Endothelial cell of umbilical vein (primary cell): Measurements from ENCODE around the gene GALNT1. TPM values are rescaled to one million over a fixed set of nuclear protein-coding genes. Genes with fewer than 3 reads are reported as not detected.

Source experiments
- BruUV-seq: library from RNA; stranded (reverse); fragments of 400-500 nt; replicated peaks from 2 replicates; lab custom pipeline; 2021; lab: Mats Ljungman, UMichigan
- CTCF ChIA-PET: fragments of 300-600, 350-600 bp; sonication (Branson Sonifier 250); formaldehyde crosslinking; loops from one replicate; lab custom pipeline; 2021; ENCODE audit warnings: antibody characterized with exemption, inconsistent platforms; lab: Charles Lee
- POLR2A ChIA-PET: fragments of 300-600, 350-600 bp; sonication (Branson Sonifier 250); formaldehyde crosslinking; loops from one replicate; lab custom pipeline; 2021; ENCODE audit warnings: antibody characterized with exemption, inconsistent platforms; lab: Charles Lee
- DNase-seq: peaks from one replicate; pipeline ENCODE4 v3.0.0-alpha.2; 2011; ENCODE audit warnings: low read depth, low spot score
- FAIRE-seq: peaks from 2 replicates; lab custom pipeline; 2011; peaks lifted over from hg19 to GRCh38; lab: Jason Lieb, UNC
- H2AFZ ChIP-seq: 2 replicates; pipeline ENCODE4 v1.6.0; 2012; ENCODE audit warnings: low read depth, low read length, control low read depth, inconsistent platforms
- H3K27ac ChIP-seq: 2 replicates; pipeline ENCODE4 v1.5.1; 2011; ENCODE audit warnings: low read depth, mild to moderate bottlenecking, control low read depth, low read length, moderate library complexity; ENCODE audit not compliant: insufficient read depth
- H3K27me3 ChIP-seq, 2 experiments: 2 replicates each; pipeline versions ENCODE4 v1.6.0 to v1.6.1; 2011; ENCODE audit warnings: low read length in 2 of 2, mixed read lengths in 1 of 2; ENCODE audit not compliant: control insufficient read depth in 2 of 2, insufficient read depth in 2 of 2
- H3K36me3 ChIP-seq, 2 experiments: 2 replicates in 1 of 2; 3 replicates in 1 of 2; pipeline ENCODE4 v1.5.1; 2011; ENCODE audit warnings: low read length in 2 of 2, mild to moderate bottlenecking in 1 of 2, moderate library complexity in 1 of 2; ENCODE audit not compliant: control insufficient read depth in 2 of 2, insufficient read depth in 2 of 2; ENCODE audit errors: extremely low read depth in 1 of 2
- H3K4me1 ChIP-seq: 3 replicates; pipeline ENCODE4 v1.5.1; 2011; ENCODE audit warnings: mild to moderate bottlenecking, low read length; ENCODE audit not compliant: control insufficient read depth, insufficient read depth; ENCODE audit errors: extremely low read depth
- H3K4me2 ChIP-seq: 2 replicates; pipeline ENCODE4 v1.6.1; 2011; ENCODE audit warnings: low read length, control low read depth, mixed read lengths; ENCODE audit not compliant: insufficient read depth
- H3K4me3 ChIP-seq, 3 experiments: fragments of 200-600 bp in 1 of 3; sonication (generic), shearing (Covaris generic) in 1 of 3; replicated peaks in 1 of 3; 2 replicates each; pipeline ENCODE4 v1.5.1; 2011 to 2016; ENCODE audit warnings: control low read depth in 3 of 3, low read length in 3 of 3, mild to moderate bottlenecking in 2 of 3, inconsistent platforms in 1 of 3, low read depth in 1 of 3, moderate library complexity in 1 of 3; ENCODE audit not compliant: insufficient read depth in 1 of 3
- H3K79me2 ChIP-seq: 2 replicates; pipeline ENCODE4 v1.6.0; 2012; ENCODE audit warnings: low read length, inconsistent platforms; ENCODE audit not compliant: control insufficient read depth, insufficient read depth
- H3K9ac ChIP-seq: replicated peaks from 2 replicates; pipeline ENCODE3; 2011; ENCODE audit warnings: low read length, control low read depth; ENCODE audit not compliant: insufficient read depth; ENCODE audit errors: extremely low read depth
- H3K9me1 ChIP-seq: replicated peaks from 3 replicates; pipeline ENCODE4 v1.6.0; 2011; ENCODE audit warnings: mild to moderate bottlenecking, low read length; ENCODE audit not compliant: control insufficient read depth, insufficient read depth; ENCODE audit errors: extremely low read depth
- H3K9me3 ChIP-seq: replicated peaks from 2 replicates; pipeline ENCODE4 v1.5.1; 2012; ENCODE audit warnings: low read length, inconsistent platforms; ENCODE audit not compliant: control insufficient read depth, insufficient read depth
- H4K20me1 ChIP-seq: replicated peaks from 2 replicates; pipeline ENCODE3; 2011; ENCODE audit warnings: mild to moderate bottlenecking, low read length; ENCODE audit not compliant: control insufficient read depth, insufficient read depth; ENCODE audit errors: extremely low read depth
- EZH2 ChIP-seq: IDR thresholded peaks from 2 replicates; pipeline ENCODE4 v1.6.1; 2012; ENCODE audit warnings: borderline replicate concordance, low read depth, mild to moderate bottlenecking, moderate library complexity, low read length, inconsistent platforms; ENCODE audit not compliant: severe bottlenecking
- FOS ChIP-seq: IDR thresholded peaks from 2 replicates; pipeline ENCODE4 v1.6.1; 2011; ENCODE audit warnings: mild to moderate bottlenecking, low read length, moderate library complexity, borderline replicate concordance; ENCODE audit not compliant: insufficient read depth
- GATA2 ChIP-seq: IDR thresholded peaks from 2 replicates; pipeline ENCODE4 v1.7.0; 2011; ENCODE audit warnings: low read depth, mild to moderate bottlenecking, moderate library complexity, mixed read lengths, low read length; ENCODE audit not compliant: insufficient read length, insufficient read depth
- JUN ChIP-seq: IDR thresholded peaks from 2 replicates; pipeline ENCODE4 v1.6.1; 2011; ENCODE audit warnings: borderline replicate concordance, low read depth; ENCODE audit not compliant: insufficient read length, insufficient read depth
- MAX ChIP-seq: IDR thresholded peaks from 2 replicates; pipeline ENCODE4 v1.6.1; 2011; ENCODE audit not compliant: insufficient read depth, insufficient read length
- MYC ChIP-seq: IDR thresholded peaks from one replicate; pipeline ENCODE4 v1.6.1; 2011; ENCODE audit warnings: mild to moderate bottlenecking, low read depth, low read length
- POLR2A ChIP-seq: IDR thresholded peaks from 2 replicates; pipeline ENCODE4 v1.6.1; 2012; ENCODE audit warnings: low read depth, mild to moderate bottlenecking, control low read depth, low read length
- POLR2AphosphoS5 ChIP-seq: IDR thresholded peaks from 2 replicates; pipeline ENCODE4 v1.6.1; 2012; ENCODE audit warnings: low read depth, mild to moderate bottlenecking, control low read depth, low read length, moderate library complexity; ENCODE audit not compliant: insufficient read depth
- dilution Hi-C: fragments of 300-500 bp; cut with MboI; formaldehyde crosslinking; loops from one replicate; pipeline ENCODE4 v1.15.0; 2019; ENCODE audit warnings: low sequenced_read_pairs; ENCODE audit not compliant: extremely low pct_ligation_motif_present
- intact Hi-C: fragments of 100-400 bp; cut with micrococcal nuclease; formaldehyde crosslinking; loops from one replicate; pipeline ENCODE4 v1.10.0; 2022
- polyA plus RNA-seq, 4 experiments: library from polyadenylated mRNA; depleted of rRNA in 3 of 4; stranded (reverse) in 3 of 4; unstranded in 1 of 4; fragments of >200 nt; gene quantifications; 2 replicates each; pipeline versions ENCODE4 v1.2.1 to v1.2.3, GENCODE V29; 2011 to 2012; ENCODE audit warnings: missing spikeins in 1 of 4
- total RNA-seq: library from RNA; stranded (reverse); gene quantifications from 2 replicates; pipeline ENCODE4 v1.2.3, GENCODE V29; 2021
- TF ChIP-seq, protein P1 (sequence below), 2 donors: IDR thresholded peaks; 1 replicate in 1 of 2; 2 replicates in 1 of 2; pipeline ENCODE4 v1.5.1; 2011; ENCODE audit warnings: low read length in 2 of 2, mild to moderate bottlenecking in 2 of 2, moderate library complexity in 2 of 2, control low read depth in 1 of 2, inconsistent platforms in 1 of 2, low read depth in 1 of 2; ENCODE audit not compliant: insufficient read depth in 1 of 2; ENCODE audit errors: extremely low read depth in 1 of 2

The GALNT1 gene
- total and polyA plus RNA-seq, 2 donors (not counting 3 experiments of a cell fraction or from before 2014, with no cell fraction given): 89.9 to 360 TPM

GRCh38 chr18:35732636-35733035 is 151.1 kb downstream of the GALNT1 start:
- Histone ChIP-seq H4K20me1 (no peaks in the 10 kb centered on the region), H3K4me1 (no peaks in the 10 kb centered on the region), H3K9ac (no peak overlapping the region), H3K9me3 (no peaks in the 10 kb centered on the region), H3K4me2 (no peak overlapping the region), H3K4me3 (no peak overlapping the region), H3K27ac (no peak overlapping the region), H3K79me2 (no peaks in the 10 kb centered on the region), H3K36me3 (no peaks in the 10 kb centered on the region), H3K27me3 (no peaks in the 10 kb centered on the region), H2AFZ (no peak overlapping the region), H3K9me1 (no peaks in the 10 kb centered on the region)
- dilution Hi-C loops: no loop called here
- FAIRE-seq: no peak
- no TSS peak for BruUV-seq
- intact Hi-C loops: no loop called here
- ChIA-PET CTCF (no interaction called here), POLR2A (no interaction called here)
- TF ChIP-seq EZH2 (no peak), POLR2A (no peak), JUN (no peak), MYC (no peak), FOS (no peak), MAX (no peak), GATA2 (no peak), POLR2AphosphoS5 (no peak)
- TF ChIP-seq, protein P1, sequence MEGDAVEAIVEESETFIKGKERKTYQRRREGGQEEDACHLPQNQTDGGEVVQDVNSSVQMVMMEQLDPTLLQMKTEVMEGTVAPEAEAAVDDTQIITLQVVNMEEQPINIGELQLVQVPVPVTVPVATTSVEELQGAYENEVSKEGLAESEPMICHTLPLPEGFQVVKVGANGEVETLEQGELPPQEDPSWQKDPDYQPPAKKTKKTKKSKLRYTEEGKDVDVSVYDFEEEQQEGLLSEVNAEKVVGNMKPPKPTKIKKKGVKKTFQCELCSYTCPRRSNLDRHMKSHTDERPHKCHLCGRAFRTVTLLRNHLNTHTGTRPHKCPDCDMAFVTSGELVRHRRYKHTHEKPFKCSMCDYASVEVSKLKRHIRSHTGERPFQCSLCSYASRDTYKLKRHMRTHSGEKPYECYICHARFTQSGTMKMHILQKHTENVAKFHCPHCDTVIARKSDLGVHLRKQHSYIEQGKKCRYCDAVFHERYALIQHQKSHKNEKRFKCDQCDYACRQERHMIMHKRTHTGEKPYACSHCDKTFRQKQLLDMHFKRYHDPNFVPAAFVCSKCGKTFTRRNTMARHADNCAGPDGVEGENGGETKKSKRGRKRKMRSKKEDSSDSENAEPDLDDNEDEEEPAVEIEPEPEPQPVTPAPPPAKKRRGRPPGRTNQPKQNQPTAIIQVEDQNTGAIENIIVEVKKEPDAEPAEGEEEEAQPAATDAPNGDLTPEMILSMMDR (IDR thresholded peaks at IDR 0.05; ENCODE audit: extremely low read depth in 1 of 2, insufficient read depth in 1 of 2, low read depth in 1 of 2, low read length in 2 of 2): no peak
- DNase-seq: no peak
